Thoracic aorta (tissue), 2 donors: ENCODE results near the gene MTHFD1L. TPM values are rescaled to one million over a fixed set of nuclear protein-coding genes. Genes with fewer than 3 reads are reported as not detected.
A peak's percentile ranks its signal among the peaks of the same experiment; 100 is the strongest.
"Not testable (repeated sequence)": the region's sequence is repeated elsewhere in the genome, so short reads cannot be mapped to it uniquely, and the experiment has no call there.

Experiments used
- ATAC-seq: fragments of 150-250 bp; one replicate; pipeline ENCODE4 v1.8.0; 2017; ENCODE audit warnings: low read depth; ENCODE audit not compliant: insufficient number of reproducible peaks, low FRiP score
- DNase-seq: peaks from one replicate; pipeline ENCODE4 v3.0.0-alpha.2; 2020; ENCODE audit warnings: low spot score
- H3K27ac ChIP-seq, 2 donors: fragments of 200-600 bp; sonication (generic); 1 replicate in 1 of 2; 2 replicates in 1 of 2; pipeline ENCODE4 v1.5.1; 2016; ENCODE audit warnings: mild to moderate bottlenecking in 2 of 2, moderate library complexity in 2 of 2
- H3K27me3 ChIP-seq: fragments of 200-600 bp; sonication (generic); replicated peaks from 2 replicates; pipeline ENCODE4 v1.6.0; 2016; ENCODE audit warnings: mild to moderate bottlenecking; ENCODE audit not compliant: insufficient read depth
- H3K36me3 ChIP-seq: fragments of 200-600 bp; sonication (generic); one replicate; pipeline ENCODE4 v1.5.1; 2016
- H3K4me1 ChIP-seq, 2 donors: fragments of 200-600 bp; sonication (generic); 1 replicate in 1 of 2; 2 replicates in 1 of 2; pipeline versions ENCODE4 v1.5.1 to v1.6.0; 2016; ENCODE audit warnings: low read depth in 2 of 2, mild to moderate bottlenecking in 1 of 2; ENCODE audit not compliant: control insufficient read depth in 1 of 2
- H3K4me3 ChIP-seq: fragments of 200-600 bp; sonication (generic); 2 replicates; pipeline ENCODE4 v1.5.1; 2016; ENCODE audit warnings: mild to moderate bottlenecking
- H3K9me3 ChIP-seq: fragments of 200-600 bp; sonication (generic); 2 replicates; pipeline ENCODE4 v1.5.1; 2016
- CTCF ChIP-seq: fragments of 200-600 bp; sonication (generic); IDR thresholded peaks from one replicate; pipeline ENCODE4 v1.5.1; 2019; ENCODE audit warnings: antibody characterized with exemption
- total RNA-seq, 2 donors: library from RNA; depleted of rRNA; stranded (reverse); fragments of >200 nt; gene quantifications; one replicate each; pipeline versions ENCODE4 v1.1.0 to v1.2.3, GENCODE V29; 2016

Gene MTHFD1L
- total RNA-seq, 2 donors from 2014 or later, result 52.8 to 77.3 TPM

DNA sequence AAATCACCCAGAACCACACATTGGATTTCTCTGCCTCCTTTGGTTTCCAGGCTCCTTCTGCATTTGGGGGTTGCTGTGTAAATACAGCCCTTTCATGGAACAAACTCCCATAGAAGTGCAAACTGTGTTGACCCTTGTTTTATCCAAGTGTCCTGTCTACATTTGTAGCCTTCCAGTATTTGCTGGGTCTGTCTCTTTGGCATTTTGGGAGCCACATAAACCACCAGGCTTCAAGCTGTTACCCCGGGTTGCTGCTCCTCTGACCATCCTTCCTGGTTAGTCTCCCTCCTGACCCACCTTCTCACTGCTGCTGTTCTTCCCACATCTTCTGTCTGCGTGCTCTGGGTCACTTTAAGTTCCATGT is 7.6 kb upstream of the MTHFD1L start:
- peak overlapping the region; percentile 59 to 76 for H3K27ac ChIP-seq
- no peak for TF ChIP-seq CTCF
- H3K9me3 ChIP-seq, result no peaks in the 10 kb centered on the region
- no peaks in the 10 kb centered on the region for H3K27me3 ChIP-seq
- ATAC-seq (peak; percentile 41), DNase-seq (no peak)
- no peaks in the 10 kb centered on the region for H3K36me3 ChIP-seq
- peaks cover 9 to 40% of the 10 kb centered on the region in 2 donors for H3K4me1 ChIP-seq
- peak overlapping the region; percentile 42 for H3K4me3 ChIP-seq

GRCh38 chr6:150861448-150862168 is 3.9 kb upstream of the MTHFD1L start:
- H3K4me3 ChIP-seq, H3K9me3 ChIP-seq, H3K36me3 ChIP-seq, H3K27ac ChIP-seq, DNase-seq, ATAC-seq, H3K27me3 ChIP-seq: not testable (repeated sequence)
- peaks cover 9 to 27% of the 10 kb centered on the region in 2 donors for H3K4me1 ChIP-seq

GRCh38 chr6:150863213-150863928 is 2.1 kb upstream of the MTHFD1L start:
- no peak for ATAC-seq
- DNase-seq, result no peak
- Histone ChIP-seq H3K27me3 (no peaks in the 10 kb centered on the region), H3K9me3 (no peaks in the 10 kb centered on the region), H3K4me1 (peaks cover 0 to 21% of the 10 kb centered on the region in 2 donors), H3K27ac (no peak overlapping the region), H3K36me3 (no peaks in the 10 kb centered on the region), H3K4me3 (no peak overlapping the region)
- no peak for TF ChIP-seq CTCF

DNA sequence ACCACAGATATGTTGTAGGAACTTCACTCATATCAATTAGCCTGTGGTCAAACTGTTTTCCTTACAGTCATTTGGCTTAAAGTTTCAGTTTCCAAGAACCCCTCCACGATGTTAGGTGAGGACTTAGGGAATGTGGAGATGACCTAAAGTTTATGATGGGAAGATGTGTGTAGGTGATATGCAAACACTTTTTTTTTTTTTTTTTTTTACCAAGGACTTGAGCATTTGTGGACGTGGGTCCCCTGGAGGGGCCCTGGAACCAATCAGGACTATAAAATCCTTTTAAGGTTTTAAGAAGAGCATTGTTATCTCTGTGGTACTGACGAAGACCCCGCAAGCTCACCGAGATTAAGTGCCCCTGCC is 478 bp upstream of the MTHFD1L start:
- Histone ChIP-seq H3K9me3 (no peaks in the 10 kb centered on the region), H3K36me3 (no peaks in the 10 kb centered on the region), H3K4me3 (peak overlapping the region; percentile 98), H3K27ac (peak overlapping the region; percentile 97), H3K4me1 (peaks cover 0 to 19% of the 10 kb centered on the region in 2 donors), H3K27me3 (no peaks in the 10 kb centered on the region)
- no peak for TF ChIP-seq CTCF
- DNase-seq (no peak), ATAC-seq (no peak)

DNA sequence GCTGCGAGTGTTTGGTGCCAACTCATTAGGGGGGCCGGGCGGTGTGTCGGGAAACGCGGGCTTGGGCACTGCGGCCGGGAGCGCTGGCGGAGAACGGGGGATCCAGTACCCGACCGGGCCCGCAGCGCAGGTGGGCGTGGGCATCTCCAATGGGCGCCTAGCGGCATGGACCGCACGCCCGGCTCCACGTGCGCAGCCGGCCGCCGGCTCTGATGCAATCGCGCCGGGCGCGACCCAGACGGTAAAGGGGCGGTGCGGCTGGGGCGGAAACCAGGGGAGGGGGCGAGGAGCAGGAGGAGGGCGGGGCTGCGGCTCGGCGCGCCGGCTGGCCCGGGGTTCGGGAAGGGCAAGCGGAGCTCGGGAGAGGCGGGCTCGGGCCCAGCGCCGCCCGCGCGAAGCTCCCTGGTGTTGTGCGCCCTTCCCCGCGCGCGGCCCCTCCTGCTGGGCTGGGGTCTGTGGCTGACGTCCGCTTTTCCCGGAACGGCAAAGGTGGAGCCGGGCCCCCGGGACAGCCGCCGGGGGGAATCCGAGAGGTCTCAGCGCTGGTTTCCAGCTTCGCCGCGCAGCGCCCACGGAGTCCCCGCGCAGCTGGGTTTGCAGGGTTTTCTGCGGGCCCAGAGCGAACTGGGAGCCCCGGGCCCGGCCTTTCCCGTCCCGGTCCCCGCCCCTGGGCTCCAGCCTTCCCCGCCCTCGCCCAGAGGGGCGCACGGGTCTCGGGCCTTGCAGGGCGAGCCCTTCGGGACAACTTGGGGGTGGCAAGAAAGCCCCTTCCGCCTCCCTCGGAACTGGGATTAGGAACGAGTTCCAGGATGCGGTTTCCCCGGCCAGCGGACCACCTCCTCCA is 867 bp downstream of the MTHFD1L start:
- ATAC-seq, result peak; percentile 85
- H3K4me1 ChIP-seq, result peaks cover 0 to 19% of the 10 kb centered on the region in 2 donors
- peak overlapping the region; percentile 98 for H3K4me3 ChIP-seq
- no peaks in the 10 kb centered on the region for H3K36me3 ChIP-seq
- no peak for TF ChIP-seq CTCF
- no peaks in the 10 kb centered on the region for H3K27me3 ChIP-seq
- peak; percentile 40 for DNase-seq
- H3K9me3 ChIP-seq, result no peaks in the 10 kb centered on the region
- peak overlapping the region; percentile 97 for H3K27ac ChIP-seq
